CD4-positive, alpha-beta T cell (primary cell): ENCODE results near the gene DBX1. TPM values are rescaled to one million over a fixed set of nuclear protein-coding genes. Genes with fewer than 3 reads are reported as not detected.
A peak's percentile ranks its signal among the peaks of the same experiment; 100 is the strongest.

ENCODE experiments used
- ATAC-seq: fragments of 200-7000 bp; cut with Tn5 transposase; one replicate; pipeline ENCODE4 v1.10.0; 2022; ENCODE audit warnings: mild to moderate bottlenecking; ENCODE audit not compliant: poor library complexity
- CTCF ChIA-PET: fragments of 350-600 bp; sonication (Branson Sonifier 250); formaldehyde crosslinking; loops from one replicate; lab custom pipeline; 2021; ENCODE audit warnings: antibody characterized with exemption, inconsistent platforms; lab: Charles Lee
- POLR2A ChIA-PET: fragments of 350-600 bp; sonication (Branson Sonifier 250); formaldehyde crosslinking; loops from one replicate; lab custom pipeline; 2021; ENCODE audit warnings: antibody characterized with exemption, inconsistent platforms; lab: Charles Lee
- DNase-seq, 14 experiments: peaks; one replicate each; pipeline ENCODE4 v3.0.0-alpha.2; 2013 to 2020; ENCODE audit warnings: mixed read lengths in 2 of 14
- H3K27ac ChIP-seq, 2 donors: one replicate each; pipeline versions ENCODE4 v1.5.1 to v1.7.0; 2013; ENCODE audit warnings: low read length in 2 of 2, low read depth in 1 of 2, mild to moderate bottlenecking in 1 of 2
- H3K27me3 ChIP-seq, 2 experiments: 1 replicate in 1 of 2; 2 replicates in 1 of 2; pipeline versions ENCODE4 v1.6.1 to v1.7.0; 2013; ENCODE audit warnings: low read length in 2 of 2, control low read depth in 1 of 2, mild to moderate bottlenecking in 1 of 2, moderate library complexity in 1 of 2; ENCODE audit not compliant: insufficient read depth in 2 of 2, control insufficient read depth in 1 of 2
- H3K36me3 ChIP-seq: one replicate; pipeline ENCODE4 v1.6.1; 2013; ENCODE audit warnings: low read length, control low read depth; ENCODE audit not compliant: insufficient read depth
- H3K4me1 ChIP-seq: one replicate; pipeline ENCODE4 v1.6.1; 2013; ENCODE audit warnings: low read length, control low read depth; ENCODE audit not compliant: insufficient read depth
- H3K4me3 ChIP-seq: one replicate; pipeline ENCODE4 v1.5.1; 2013; ENCODE audit warnings: mild to moderate bottlenecking, low read length, moderate library complexity
- H3K9me3 ChIP-seq, 2 experiments: 1 replicate in 1 of 2; 2 replicates in 1 of 2; pipeline versions ENCODE4 v1.6.1 to v1.7.0; 2013; ENCODE audit warnings: low read length in 2 of 2, mild to moderate bottlenecking in 2 of 2, control low read depth in 1 of 2, moderate library complexity in 1 of 2; ENCODE audit not compliant: control insufficient read depth in 1 of 2, insufficient read depth in 1 of 2
- H3K27ac Mint-ChIP-seq: one replicate; pipeline ENCODE4 v1.8.0; 2020; ENCODE audit warnings: mixed read lengths
- H3K27me3 Mint-ChIP-seq: one replicate; pipeline ENCODE4 v1.8.0; 2021; ENCODE audit warnings: mixed read lengths
- H3K36me3 Mint-ChIP-seq: one replicate; pipeline ENCODE4 v1.8.0; 2021; ENCODE audit warnings: low read depth, mixed read lengths
- H3K4me1 Mint-ChIP-seq: one replicate; pipeline ENCODE4 v1.8.0; 2021; ENCODE audit warnings: low read depth, mixed read lengths
- H3K4me3 Mint-ChIP-seq: one replicate; pipeline ENCODE4 v1.8.0; 2020; ENCODE audit warnings: mild to moderate bottlenecking, mixed read lengths
- H3K9me3 Mint-ChIP-seq: one replicate; pipeline ENCODE4 v1.8.0; 2020; ENCODE audit warnings: mixed read lengths
- CTCF ChIP-seq: fragments of 200-600 bp; IDR thresholded peaks from one replicate; pipeline ENCODE4 v1.8.0; 2022; ENCODE audit warnings: antibody characterized with exemption, mild to moderate bottlenecking
- intact Hi-C, 2 experiments: fragments of 100-400 bp; cut with DNase I in 1 of 2; cut with micrococcal nuclease in 1 of 2; formaldehyde crosslinking; loops; one replicate each; pipeline versions ENCODE4 v1.15.1 to v1.9.0; 2023 to 2025; cut with DNase I, micrococcal nuclease
- total RNA-seq, 174 experiments: library from RNA in 2 of 174; stranded (reverse) in 2 of 174; gene quantifications; one replicate each; pipeline ENCODE4 v1.2.3 and lab custom pipeline; 2021 to 2026

The DBX1 gene
- total RNA-seq, 2 experiments from 2014 or later: 0.17 to 0.19 TPM

- Histone ChIP-seq H3K27ac (no peak overlapping the region), H3K4me3 (peak overlapping the region; percentile 59), H3K4me1 (peaks cover 34% of the 10 kb centered on the region), H3K27me3 (peaks cover 46 to 48% of the 10 kb centered on the region in 2 experiments), H3K9me3 (peaks cover 9 to 38% of the 10 kb centered on the region in 2 experiments), H3K36me3 (no peaks in the 10 kb centered on the region)
- Mint-ChIP-seq H3K27ac (peak overlapping the region; percentile 60), H3K9me3 (no peaks in the 10 kb centered on the region), H3K4me1 (peaks cover 37% of the 10 kb centered on the region), H3K36me3 (no peaks in the 10 kb centered on the region), H3K4me3 (peak overlapping the region; percentile 82), H3K27me3 (peaks cover 52% of the 10 kb centered on the region)
- intact Hi-C loops: no loop called here
- ChIA-PET POLR2A (no interaction called here), CTCF (interaction anchor here (1.0 to 1.6 kb wide), 2 partner anchors 23 to 200 kb away, joined by 3 to 7 read pairs; no protein-coding TSS in a partner anchor)
- no peak for TF ChIP-seq CTCF
- DNase-seq (no peak), ATAC-seq (no peak)
Observed at GRCh38 chr11:20155683-20156279, 4.5 kb downstream of the DBX1 start.

- no peaks in the 10 kb centered on the region for H3K36me3 ChIP-seq
- Mint-ChIP-seq H3K27ac (no peak overlapping the region), H3K9me3 (no peaks in the 10 kb centered on the region), H3K4me3 (no peak overlapping the region), H3K4me1 (peaks cover 32% of the 10 kb centered on the region), H3K27me3 (peaks cover 47% of the 10 kb centered on the region), H3K36me3 (no peaks in the 10 kb centered on the region)
- no peak for DNase-seq
- H3K9me3 ChIP-seq: peaks cover 0 to 25% of the 10 kb centered on the region in 2 experiments
- ATAC-seq: no peak
- H3K27me3 ChIP-seq: peaks cover 32 to 34% of the 10 kb centered on the region in 2 experiments
- no peak overlapping the region for H3K27ac ChIP-seq
- H3K4me3 ChIP-seq: no peak overlapping the region
- no peak for TF ChIP-seq CTCF
- POLR2A ChIA-PET: no interaction called here
- CTCF ChIA-PET: interaction anchor here (1.6 kb wide), 1 partner anchor 22 kb away, joined by 7 read pairs; no protein-coding TSS in a partner anchor
- intact Hi-C loops: no loop called here
- peaks cover 30% of the 10 kb centered on the region for H3K4me1 ChIP-seq
Observed at GRCh38 chr11:20154381-20154780, 5.9 kb downstream of the DBX1 start.

- Mint-ChIP-seq H3K27me3 (peaks cover 71% of the 10 kb centered on the region), H3K4me3 (no peak overlapping the region), H3K27ac (no peak overlapping the region), H3K9me3 (no peaks in the 10 kb centered on the region), H3K36me3 (no peaks in the 10 kb centered on the region), H3K4me1 (no peaks in the 10 kb centered on the region)
- no peak for ATAC-seq
- H3K4me3 ChIP-seq: no peak overlapping the region
- peaks cover 12 to 22% of the 10 kb centered on the region in 2 experiments for H3K27me3 ChIP-seq
- DNase-seq: no peak
- H3K36me3 ChIP-seq: no peaks in the 10 kb centered on the region
- no peaks in the 10 kb centered on the region for H3K9me3 ChIP-seq
- TF ChIP-seq CTCF: no peak
- POLR2A ChIA-PET: no interaction called here
- no peak overlapping the region for H3K27ac ChIP-seq
- H3K4me1 ChIP-seq: no peaks in the 10 kb centered on the region
- intact Hi-C loops: no loop called here
- CTCF ChIA-PET: no interaction called here
Observed at GRCh38 chr11:20138707-20139106, 21.6 kb downstream of the DBX1 start.
